CD14-positive monocyte (primary cell): Measurements from ENCODE around the gene KLHL22. TPM values are rescaled to one million over a fixed set of nuclear protein-coding genes. Genes with fewer than 3 reads are reported as not detected.

ENCODE experiments used
- DNase-seq, 3 donors: peaks; one replicate each; pipeline ENCODE4 v3.0.0-alpha.2; 2011 to 2022
- H2AFZ ChIP-seq: 2 replicates; pipeline ENCODE4 v1.6.0; 2012; ENCODE audit warnings: mild to moderate bottlenecking, low read depth, low read length, inconsistent platforms; ENCODE audit not compliant: insufficient read depth, poor library complexity, severe bottlenecking
- H3K27ac ChIP-seq, 2 donors: 1 replicate in 1 of 2; 2 replicates in 1 of 2; pipeline ENCODE4 v1.5.1; 2012 to 2013; ENCODE audit warnings: low read length in 2 of 2, control low read depth in 1 of 2, inconsistent platforms in 1 of 2, low read depth in 1 of 2, mild to moderate bottlenecking in 1 of 2
- H3K27me3 ChIP-seq, 2 donors: one replicate each; pipeline versions ENCODE4 v1.6.0 to v1.6.1; 2011 to 2013; ENCODE audit warnings: low read length in 2 of 2; ENCODE audit not compliant: control insufficient read depth in 2 of 2, insufficient read depth in 2 of 2
- H3K36me3 ChIP-seq, 2 donors: replicated peaks in 1 of 2; 1 replicate in 1 of 2; 2 replicates in 1 of 2; pipeline versions ENCODE4 v1.5.1 to v1.6.1; 2012 to 2013; ENCODE audit warnings: low read length in 2 of 2, control low read depth in 1 of 2, inconsistent platforms in 1 of 2, mild to moderate bottlenecking in 1 of 2; ENCODE audit not compliant: insufficient read depth in 2 of 2, control insufficient read depth in 1 of 2
- H3K4me1 ChIP-seq, 2 donors: 1 replicate in 1 of 2; 2 replicates in 1 of 2; pipeline versions ENCODE4 v1.5.1 to v1.6.1; 2012 to 2013; ENCODE audit warnings: low read length in 2 of 2, control low read depth in 1 of 2, inconsistent platforms in 1 of 2, mild to moderate bottlenecking in 1 of 2, moderate library complexity in 1 of 2; ENCODE audit not compliant: insufficient read depth in 2 of 2, control insufficient read depth in 1 of 2
- H3K4me2 ChIP-seq: replicated peaks from 2 replicates; pipeline ENCODE3; 2012; ENCODE audit warnings: low read length, moderate library complexity, mild to moderate bottlenecking; ENCODE audit not compliant: poor library complexity, severe bottlenecking; ENCODE audit errors: extremely low read depth
- H3K4me3 ChIP-seq, 3 experiments: fragments of 200-600 bp in 1 of 3; sonication (generic) in 1 of 3; replicated peaks in 1 of 3; 1 replicate in 2 of 3; 2 replicates in 1 of 3; pipeline ENCODE4 v1.5.1; 2011 to 2013; ENCODE audit warnings: low read length in 3 of 3, mild to moderate bottlenecking in 3 of 3, control low read depth in 2 of 3, low read depth in 2 of 3, inconsistent platforms in 1 of 3, moderate library complexity in 1 of 3
- H3K79me2 ChIP-seq: 2 replicates; pipeline ENCODE4 v1.6.0; 2012; ENCODE audit warnings: mild to moderate bottlenecking, control low read depth, inconsistent platforms, low read length, moderate library complexity; ENCODE audit not compliant: insufficient read depth
- H3K9ac ChIP-seq: 2 replicates; pipeline ENCODE4 v1.6.0; 2017; ENCODE audit warnings: low read length, mild to moderate bottlenecking; ENCODE audit not compliant: insufficient read depth, poor library complexity, severe bottlenecking
- H3K9me3 ChIP-seq, 2 donors: replicated peaks in 1 of 2; 1 replicate in 1 of 2; 2 replicates in 1 of 2; pipeline versions ENCODE4 v1.5.1 to v1.6.1; 2012 to 2013; ENCODE audit warnings: low read length in 2 of 2, control low read depth in 1 of 2; ENCODE audit not compliant: control insufficient read depth in 1 of 2, insufficient read depth in 1 of 2
- H4K20me1 ChIP-seq: 2 replicates; pipeline ENCODE4 v1.6.0; 2012; ENCODE audit warnings: mild to moderate bottlenecking, low read length, control low read depth, moderate library complexity; ENCODE audit not compliant: insufficient read depth
- H3K27ac Mint-ChIP-seq, 7 donors: one replicate each; pipeline ENCODE4 v1.8.0; 2020; ENCODE audit warnings: mild to moderate bottlenecking in 7 of 7, mixed read lengths in 7 of 7, moderate library complexity in 6 of 7, inconsistent platforms in 2 of 7
- H3K27me3 Mint-ChIP-seq, 3 donors: one replicate each; pipeline ENCODE4 v1.8.0; 2021 to 2022; ENCODE audit warnings: low read depth in 3 of 3, mild to moderate bottlenecking in 3 of 3, mixed read lengths in 3 of 3, moderate library complexity in 3 of 3, inconsistent platforms in 1 of 3
- H3K36me3 Mint-ChIP-seq, 2 donors: one replicate each; pipeline ENCODE4 v1.8.0; 2020; ENCODE audit warnings: mixed read lengths in 2 of 2, inconsistent platforms in 1 of 2, mild to moderate bottlenecking in 1 of 2
- H3K4me1 Mint-ChIP-seq: one replicate; pipeline ENCODE4 v1.8.0; 2020; ENCODE audit warnings: mild to moderate bottlenecking, mixed read lengths
- H3K4me3 Mint-ChIP-seq, 2 donors: one replicate each; pipeline ENCODE4 v1.8.0; 2020; ENCODE audit warnings: mild to moderate bottlenecking in 2 of 2, mixed read lengths in 2 of 2, moderate library complexity in 1 of 2
- H3K9me3 Mint-ChIP-seq, 7 donors: one replicate each; pipeline ENCODE4 v1.8.0; 2020 to 2022; ENCODE audit warnings: mixed read lengths in 7 of 7, mild to moderate bottlenecking in 6 of 7, moderate library complexity in 6 of 7, inconsistent platforms in 2 of 7
- CTCF ChIP-seq: fragments of 200-600 bp; IDR thresholded peaks from one replicate; pipeline ENCODE4 v1.8.0; 2022; ENCODE audit warnings: antibody characterized with exemption, mild to moderate bottlenecking
- WGBS: methylation state at CpG from one replicate; pipeline ENCODE4 v1.1.5; 2013; ENCODE audit warnings: missing lambda C conversion rate; ENCODE audit not compliant: insufficient coverage; 5-methylcytosine and 5-hydroxymethylcytosine counted together
- intact Hi-C, 2 donors: fragments of 100-400 bp; cut with micrococcal nuclease; formaldehyde crosslinking; loops; one replicate each; pipeline versions ENCODE4 v1.15.0 to v1.15.1; 2023
- polyA plus RNA-seq, 3 donors: library from polyadenylated mRNA; depleted of rRNA in 1 of 3; unstranded in 2 of 3; stranded (reverse) in 1 of 3; fragments of 300-500 nt in 2 of 3; fragments of >200 nt in 1 of 3; fragmentation: Illumina TruSeq in 2 of 3; gene quantifications; 1 replicate in 2 of 3; 2 replicates in 1 of 3; pipeline ENCODE4 v1.2.3, GENCODE V29; 2012 to 2021

KLHL22 gene
- polyA plus RNA-seq, 3 donors, result 7.8 to 15.6 (median 9.2) TPM

GRCh38 chr22:20408891-20409290, 86.7 kb downstream of the KLHL22 start:
- Mint-ChIP-seq H3K4me3 (no peak overlapping the region), H3K4me1 (peaks cover 6% of the 10 kb centered on the region), H3K9me3 (peaks cover 0 to under 1% (median 0%) of the 10 kb centered on the region in 7 donors), H3K27ac (no peak overlapping the region), H3K27me3 (peaks cover 0 to 4% (median 3%) of the 10 kb centered on the region in 3 donors), H3K36me3 (peaks cover 25 to 29% of the 10 kb centered on the region in 2 donors)
- H3K4me1 ChIP-seq, result no peaks in the 10 kb centered on the region
- H3K9me3 ChIP-seq, result no peaks in the 10 kb centered on the region
- intact Hi-C loops, result no loop called here
- TF ChIP-seq CTCF, result no peak
- H3K27ac ChIP-seq, result no peak overlapping the region
- H3K79me2 ChIP-seq, result no peaks in the 10 kb centered on the region
- no peaks in the 10 kb centered on the region for H4K20me1 ChIP-seq
- H3K4me3 ChIP-seq, result no peak overlapping the region
- no peak overlapping the region for H3K9ac ChIP-seq
- WGBS, result no CpG with 5 or more reads among the region's 4 CpGs
- H3K36me3 ChIP-seq, result peaks cover 16 to 26% of the 10 kb centered on the region in 2 donors
- H2AFZ ChIP-seq, result no peak overlapping the region
- H3K4me2 ChIP-seq, result no peak overlapping the region
- H3K27me3 ChIP-seq, result no peaks in the 10 kb centered on the region
- DNase-seq, result no peak

- no CpG with 5 or more reads among the region's 3 CpGs for WGBS
- intact Hi-C loops, result no loop called here
These were observed 87.8 kb downstream of the KLHL22 start for GRCh38 chr22:20407829-20408228.

More at GRCh38 chr22:20407829-20408228, 87.8 kb downstream of the KLHL22 start:
- no peak overlapping the region for H3K4me3 ChIP-seq
- no peaks in the 10 kb centered on the region for H3K4me1 ChIP-seq
- no peaks in the 10 kb centered on the region for H3K27me3 ChIP-seq
- no peak overlapping the region for H2AFZ ChIP-seq
- Mint-ChIP-seq H3K4me1 (peaks cover 6% of the 10 kb centered on the region), H3K27ac (no peak overlapping the region), H3K36me3 (peaks cover 35 to 36% of the 10 kb centered on the region in 2 donors), H3K27me3 (peaks cover 0 to 2% (median 0%) of the 10 kb centered on the region in 3 donors), H3K4me3 (no peak overlapping the region), H3K9me3 (peaks cover 0 to 2% (median 0%) of the 10 kb centered on the region in 7 donors)
- H4K20me1 ChIP-seq, result no peaks in the 10 kb centered on the region
- H3K9ac ChIP-seq, result no peak overlapping the region
- peaks cover 16 to 36% of the 10 kb centered on the region in 2 donors for H3K36me3 ChIP-seq
- no peaks in the 10 kb centered on the region for H3K79me2 ChIP-seq
- TF ChIP-seq CTCF, result no peak
- no peaks in the 10 kb centered on the region for H3K9me3 ChIP-seq
- no peak for DNase-seq
- H3K27ac ChIP-seq, result no peak overlapping the region
- H3K4me2 ChIP-seq, result no peak overlapping the region
